ENCODE data around the gene IER5.
A peak's percentile ranks its signal among the peaks of the same experiment; 100 is the strongest.

The IER5 gene

DNA sequence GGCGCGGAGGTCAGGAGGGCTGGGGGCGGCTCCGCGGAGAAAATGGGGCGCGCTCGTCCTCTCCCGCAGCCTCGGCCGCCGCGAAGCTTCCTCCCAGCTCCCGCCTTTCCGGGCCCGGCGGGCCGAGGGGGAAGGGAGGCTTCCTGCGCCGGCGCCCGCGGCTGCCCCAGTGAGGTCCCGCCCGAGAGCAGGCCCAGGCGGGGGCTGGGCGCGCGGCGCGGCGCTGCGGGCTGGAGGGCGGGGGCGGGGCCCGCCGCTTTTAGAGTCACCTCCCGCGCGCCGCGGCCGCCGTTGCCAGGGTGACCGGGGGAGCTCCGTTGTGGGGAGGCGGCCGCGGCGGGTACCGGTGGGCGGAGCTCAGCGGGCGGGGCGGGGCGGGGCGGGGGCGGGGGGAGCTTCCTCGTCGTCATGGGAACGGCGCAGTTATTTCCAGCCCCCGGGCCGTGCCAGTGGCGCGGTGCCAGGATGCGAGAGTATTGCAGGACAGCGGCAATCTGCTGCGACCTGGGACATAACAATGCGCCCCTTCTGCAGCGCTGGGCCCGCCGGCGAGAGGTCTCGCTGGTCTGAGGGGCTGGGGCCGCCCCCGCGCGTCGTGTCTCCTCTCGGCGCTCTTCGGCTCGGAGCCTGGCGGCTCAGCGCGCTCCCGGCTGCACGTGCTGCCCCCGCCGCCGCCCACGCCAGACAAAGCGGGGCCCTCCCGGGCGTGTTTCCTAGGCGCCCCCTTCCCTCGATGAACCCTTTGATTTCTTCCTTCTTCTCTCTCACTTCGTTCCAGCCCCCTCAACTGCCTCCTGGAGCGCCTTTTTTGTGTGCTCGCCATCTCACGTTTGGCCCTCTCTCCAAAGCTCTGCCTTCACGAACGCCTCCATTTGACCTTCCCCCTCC, 16.9 kb downstream of the IER5 start (continued):
- TF ChIP-seq, protein P1, sequence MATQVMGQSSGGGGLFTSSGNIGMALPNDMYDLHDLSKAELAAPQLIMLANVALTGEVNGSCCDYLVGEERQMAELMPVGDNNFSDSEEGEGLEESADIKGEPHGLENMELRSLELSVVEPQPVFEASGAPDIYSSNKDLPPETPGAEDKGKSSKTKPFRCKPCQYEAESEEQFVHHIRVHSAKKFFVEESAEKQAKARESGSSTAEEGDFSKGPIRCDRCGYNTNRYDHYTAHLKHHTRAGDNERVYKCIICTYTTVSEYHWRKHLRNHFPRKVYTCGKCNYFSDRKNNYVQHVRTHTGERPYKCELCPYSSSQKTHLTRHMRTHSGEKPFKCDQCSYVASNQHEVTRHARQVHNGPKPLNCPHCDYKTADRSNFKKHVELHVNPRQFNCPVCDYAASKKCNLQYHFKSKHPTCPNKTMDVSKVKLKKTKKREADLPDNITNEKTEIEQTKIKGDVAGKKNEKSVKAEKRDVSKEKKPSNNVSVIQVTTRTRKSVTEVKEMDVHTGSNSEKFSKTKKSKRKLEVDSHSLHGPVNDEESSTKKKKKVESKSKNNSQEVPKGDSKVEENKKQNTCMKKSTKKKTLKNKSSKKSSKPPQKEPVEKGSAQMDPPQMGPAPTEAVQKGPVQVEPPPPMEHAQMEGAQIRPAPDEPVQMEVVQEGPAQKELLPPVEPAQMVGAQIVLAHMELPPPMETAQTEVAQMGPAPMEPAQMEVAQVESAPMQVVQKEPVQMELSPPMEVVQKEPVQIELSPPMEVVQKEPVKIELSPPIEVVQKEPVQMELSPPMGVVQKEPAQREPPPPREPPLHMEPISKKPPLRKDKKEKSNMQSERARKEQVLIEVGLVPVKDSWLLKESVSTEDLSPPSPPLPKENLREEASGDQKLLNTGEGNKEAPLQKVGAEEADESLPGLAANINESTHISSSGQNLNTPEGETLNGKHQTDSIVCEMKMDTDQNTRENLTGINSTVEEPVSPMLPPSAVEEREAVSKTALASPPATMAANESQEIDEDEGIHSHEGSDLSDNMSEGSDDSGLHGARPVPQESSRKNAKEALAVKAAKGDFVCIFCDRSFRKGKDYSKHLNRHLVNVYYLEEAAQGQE (tag by site-specific recombination; IDR thresholded peaks at IDR 0.05): peak; percentile 54
- TF ChIP-seq WT1 (tag by site-specific recombination; IDR thresholded peaks at IDR 0.05) (0 out of 2 replicates have a peak, but pooled peaks have one; percentile 0), ZNF248 (tag by site-specific recombination; IDR thresholded peaks at IDR 0.05) (no peak), ZNF184 (tag by site-specific recombination; IDR thresholded peaks at IDR 0.05) (no peak; the same call in 1 of the 2 replicates), ZEB2 (tag by site-specific recombination; IDR thresholded peaks at IDR 0.05) (peak; percentile 32; the same call in 1 of the 2 replicates), ZNF16 (tag by site-specific recombination; IDR thresholded peaks at IDR 0.05; ENCODE audit: low read depth) (no peak), ZNF10 (tag by site-specific recombination; IDR thresholded peaks at IDR 0.05) (no peak), ZNF747 (tag by site-specific recombination; IDR thresholded peaks at IDR 0.05) (no peak), ZNF138 (tag by site-specific recombination; IDR thresholded peaks at IDR 0.05; ENCODE audit: borderline replicate concordance) (no peak), KLF1 (tag by site-specific recombination; IDR thresholded peaks at IDR 0.05) (peak; percentile 53; the same call in 1 of the 2 replicates), ZNF843 (tag by site-specific recombination; IDR thresholded peaks at IDR 0.05) (peak; percentile 23; the same call in 1 of the 2 replicates), ZNF664 (tag by site-specific recombination; IDR thresholded peaks at IDR 0.05) (no peak), ZNF776 (tag by site-specific recombination; IDR thresholded peaks at IDR 0.05; ENCODE audit: borderline replicate concordance) (no peak), OVOL3 (tag by site-specific recombination; IDR thresholded peaks at IDR 0.05) (no peak), ZNF623 (tag by site-specific recombination; IDR thresholded peaks at IDR 0.05) (no peak), ZNF76 (tag by site-specific recombination; IDR thresholded peaks at IDR 0.05; ENCODE audit: borderline replicate concordance, low read depth) (peak; percentile 22; the same call in 1 of the 2 replicates), YY1 (tag by site-specific recombination; IDR thresholded peaks at IDR 0.05) (0 out of 2 replicates have a peak, but pooled peaks have one; percentile 11), GLIS1 (tag by site-specific recombination; IDR thresholded peaks at IDR 0.05) (no peak; the same call in 1 of the 2 replicates), KLF7 (tag by site-specific recombination; IDR thresholded peaks at IDR 0.05; ENCODE audit: borderline replicate concordance) (0 out of 2 replicates have a peak, but pooled peaks have one; percentile 28), IKZF3 (tag by site-specific recombination; IDR thresholded peaks at IDR 0.05) (peak; percentile 34; the same call in 1 of the 2 replicates), ZNF660 (tag by site-specific recombination; IDR thresholded peaks at IDR 0.05) (peak; percentile 15), ZBTB7A (tag by site-specific recombination; IDR thresholded peaks at IDR 0.05; ENCODE audit: low read depth) (no peak), ZNF830 (tag by site-specific recombination; IDR thresholded peaks at IDR 0.05; ENCODE audit: low read depth) (no peak), KLF8 (tag by site-specific recombination; IDR thresholded peaks at IDR 0.05) (peak; percentile 46; the same call in 1 of the 2 replicates), ZSCAN23 (tag by site-specific recombination; IDR thresholded peaks at IDR 0.05) (no peak)
- TF ChIP-seq, protein P2, sequence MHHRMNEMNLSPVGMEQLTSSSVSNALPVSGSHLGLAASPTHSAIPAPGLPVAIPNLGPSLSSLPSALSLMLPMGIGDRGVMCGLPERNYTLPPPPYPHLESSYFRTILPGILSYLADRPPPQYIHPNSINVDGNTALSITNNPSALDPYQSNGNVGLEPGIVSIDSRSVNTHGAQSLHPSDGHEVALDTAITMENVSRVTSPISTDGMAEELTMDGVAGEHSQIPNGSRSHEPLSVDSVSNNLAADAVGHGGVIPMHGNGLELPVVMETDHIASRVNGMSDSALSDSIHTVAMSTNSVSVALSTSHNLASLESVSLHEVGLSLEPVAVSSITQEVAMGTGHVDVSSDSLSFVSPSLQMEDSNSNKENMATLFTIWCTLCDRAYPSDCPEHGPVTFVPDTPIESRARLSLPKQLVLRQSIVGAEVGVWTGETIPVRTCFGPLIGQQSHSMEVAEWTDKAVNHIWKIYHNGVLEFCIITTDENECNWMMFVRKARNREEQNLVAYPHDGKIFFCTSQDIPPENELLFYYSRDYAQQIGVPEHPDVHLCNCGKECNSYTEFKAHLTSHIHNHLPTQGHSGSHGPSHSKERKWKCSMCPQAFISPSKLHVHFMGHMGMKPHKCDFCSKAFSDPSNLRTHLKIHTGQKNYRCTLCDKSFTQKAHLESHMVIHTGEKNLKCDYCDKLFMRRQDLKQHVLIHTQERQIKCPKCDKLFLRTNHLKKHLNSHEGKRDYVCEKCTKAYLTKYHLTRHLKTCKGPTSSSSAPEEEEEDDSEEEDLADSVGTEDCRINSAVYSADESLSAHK (tag by site-specific recombination; IDR thresholded peaks at IDR 0.05): no peak
- TF ChIP-seq, protein P3, sequence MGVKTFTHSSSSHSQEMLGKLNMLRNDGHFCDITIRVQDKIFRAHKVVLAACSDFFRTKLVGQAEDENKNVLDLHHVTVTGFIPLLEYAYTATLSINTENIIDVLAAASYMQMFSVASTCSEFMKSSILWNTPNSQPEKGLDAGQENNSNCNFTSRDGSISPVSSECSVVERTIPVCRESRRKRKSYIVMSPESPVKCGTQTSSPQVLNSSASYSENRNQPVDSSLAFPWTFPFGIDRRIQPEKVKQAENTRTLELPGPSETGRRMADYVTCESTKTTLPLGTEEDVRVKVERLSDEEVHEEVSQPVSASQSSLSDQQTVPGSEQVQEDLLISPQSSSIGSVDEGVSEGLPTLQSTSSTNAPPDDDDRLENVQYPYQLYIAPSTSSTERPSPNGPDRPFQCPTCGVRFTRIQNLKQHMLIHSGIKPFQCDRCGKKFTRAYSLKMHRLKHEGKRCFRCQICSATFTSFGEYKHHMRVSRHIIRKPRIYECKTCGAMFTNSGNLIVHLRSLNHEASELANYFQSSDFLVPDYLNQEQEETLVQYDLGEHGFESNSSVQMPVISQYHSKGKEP (tag by site-specific recombination; IDR thresholded peaks at IDR 0.05): peak; percentile 95
- TF ChIP-seq, protein P4, sequence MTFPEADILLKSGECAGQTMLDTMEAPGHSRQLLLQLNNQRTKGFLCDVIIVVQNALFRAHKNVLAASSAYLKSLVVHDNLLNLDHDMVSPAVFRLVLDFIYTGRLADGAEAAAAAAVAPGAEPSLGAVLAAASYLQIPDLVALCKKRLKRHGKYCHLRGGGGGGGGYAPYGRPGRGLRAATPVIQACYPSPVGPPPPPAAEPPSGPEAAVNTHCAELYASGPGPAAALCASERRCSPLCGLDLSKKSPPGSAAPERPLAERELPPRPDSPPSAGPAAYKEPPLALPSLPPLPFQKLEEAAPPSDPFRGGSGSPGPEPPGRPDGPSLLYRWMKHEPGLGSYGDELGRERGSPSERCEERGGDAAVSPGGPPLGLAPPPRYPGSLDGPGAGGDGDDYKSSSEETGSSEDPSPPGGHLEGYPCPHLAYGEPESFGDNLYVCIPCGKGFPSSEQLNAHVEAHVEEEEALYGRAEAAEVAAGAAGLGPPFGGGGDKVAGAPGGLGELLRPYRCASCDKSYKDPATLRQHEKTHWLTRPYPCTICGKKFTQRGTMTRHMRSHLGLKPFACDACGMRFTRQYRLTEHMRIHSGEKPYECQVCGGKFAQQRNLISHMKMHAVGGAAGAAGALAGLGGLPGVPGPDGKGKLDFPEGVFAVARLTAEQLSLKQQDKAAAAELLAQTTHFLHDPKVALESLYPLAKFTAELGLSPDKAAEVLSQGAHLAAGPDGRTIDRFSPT (tag by site-specific recombination; IDR thresholded peaks at IDR 0.05): no peak

Measured in HEK293 (cell line).